Stimulated activated CD8-positive, alpha-beta memory T cell treated with anti-CD3 and anti-CD28 coated beads, Interleukin-2, amount 100 ng/mL, for 1 hour (primary cell): ENCODE data around the gene TCL1B.
"Not testable (repeated sequence)": the region's sequence is repeated elsewhere in the genome, so short reads cannot be mapped to it uniquely, and the experiment has no call there.

Experiments used
- DNase-seq, 2 donors: peaks; one replicate each; pipeline ENCODE4 v3.0.0-alpha.2; 2020; ENCODE audit warnings: low read depth in 2 of 2

Gene TCL1B

DNA sequence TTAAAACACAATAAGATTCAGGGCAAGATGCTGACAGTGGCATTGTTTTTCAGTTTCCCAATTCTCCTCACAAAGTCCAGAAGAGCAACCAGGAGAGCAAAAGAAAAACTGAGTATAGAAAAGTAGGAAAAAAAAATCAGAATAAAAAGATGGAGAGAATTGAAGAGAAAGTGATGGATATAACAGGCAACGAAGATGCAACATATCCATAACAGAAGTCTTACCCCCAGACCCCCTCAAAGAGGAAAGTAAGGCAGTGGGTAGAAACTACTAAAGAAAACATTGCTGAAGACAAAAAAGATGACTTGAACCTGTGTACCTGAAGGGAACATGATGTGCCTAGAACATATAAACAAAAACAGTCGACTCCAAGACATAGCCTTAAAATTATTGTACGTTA is 17.1 kb downstream of the TCL1B start:
- DNase-seq, result no peak

DNA sequence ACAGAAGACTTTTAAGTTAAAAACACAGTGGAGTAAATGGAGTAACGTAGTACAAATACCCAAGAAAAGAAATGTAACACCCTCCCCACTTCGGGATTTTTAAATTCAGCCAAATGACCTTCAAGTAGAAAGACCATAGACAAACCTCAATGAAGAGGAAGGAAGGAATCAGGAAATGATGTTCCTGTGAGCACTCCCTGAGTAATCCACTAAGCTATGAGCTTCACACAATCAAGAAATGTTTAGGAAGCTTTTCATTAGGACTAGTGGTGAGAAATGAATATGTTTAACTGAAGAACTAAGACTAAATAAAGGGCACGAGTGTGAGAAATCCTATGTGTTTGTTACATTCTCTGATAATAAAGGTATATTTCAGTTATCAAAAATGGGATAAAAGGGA is 17.6 kb downstream of the TCL1B start:
- no peak for DNase-seq

DNA sequence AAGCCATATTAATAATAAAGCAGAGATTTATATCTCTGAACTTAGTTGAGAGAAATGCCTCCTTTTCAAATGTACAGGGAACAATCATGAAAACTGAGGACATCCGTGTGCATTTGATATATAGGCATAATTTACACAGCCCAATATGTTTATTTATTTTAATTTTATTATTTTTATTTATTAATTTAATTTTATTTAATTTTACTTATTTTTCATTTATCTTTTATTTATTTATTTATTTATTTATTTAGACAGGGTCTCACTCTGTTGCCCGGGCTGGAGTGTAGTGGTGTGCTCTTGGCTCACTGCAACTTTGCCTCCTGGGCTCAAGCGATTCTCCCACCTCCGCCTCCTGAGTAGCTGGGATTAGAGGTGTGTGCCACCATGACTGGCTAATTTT is 19.3 kb downstream of the TCL1B start:
- no peak for DNase-seq

DNA sequence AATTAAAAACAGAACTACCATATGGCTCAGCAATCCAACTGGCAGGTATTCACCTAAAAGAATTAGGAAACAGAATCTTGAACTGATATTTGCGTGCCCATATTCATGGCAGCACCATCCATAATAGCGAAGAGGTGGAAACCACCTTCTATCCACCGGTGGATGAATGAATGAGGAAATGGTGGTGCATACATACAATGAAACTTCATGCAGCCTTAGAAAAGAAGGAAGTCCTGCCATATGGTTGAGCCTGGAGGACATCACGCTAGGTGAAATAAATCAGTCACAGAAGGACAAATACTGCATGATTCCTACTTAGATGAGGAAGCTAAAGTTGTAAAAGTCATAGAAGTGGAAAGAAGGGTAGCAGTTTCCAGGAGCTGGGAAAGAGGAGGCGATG is 21.1 kb downstream of the TCL1B start:
- DNase-seq, result no peak

DNA sequence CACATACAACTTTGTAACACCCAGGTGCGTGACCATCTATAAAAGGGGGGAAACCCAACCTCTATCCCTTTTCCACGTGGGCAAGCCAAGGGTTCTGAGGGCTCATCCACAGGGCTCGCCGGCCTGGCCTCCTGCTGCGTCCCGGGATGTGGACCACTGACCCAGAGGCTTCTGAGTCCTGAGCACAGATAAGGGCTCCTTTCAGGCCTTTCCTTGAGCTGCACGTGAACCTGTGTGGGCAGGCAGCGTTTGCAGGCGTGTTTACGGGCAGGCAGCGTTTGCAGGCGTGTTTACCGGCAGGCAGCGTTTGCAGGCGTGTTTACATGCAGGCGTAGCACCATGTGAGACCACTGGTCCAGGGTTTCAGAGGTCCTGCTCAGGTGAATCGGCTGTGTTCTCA is 23.9 kb downstream of the TCL1B start:
- no peak for DNase-seq

DNA sequence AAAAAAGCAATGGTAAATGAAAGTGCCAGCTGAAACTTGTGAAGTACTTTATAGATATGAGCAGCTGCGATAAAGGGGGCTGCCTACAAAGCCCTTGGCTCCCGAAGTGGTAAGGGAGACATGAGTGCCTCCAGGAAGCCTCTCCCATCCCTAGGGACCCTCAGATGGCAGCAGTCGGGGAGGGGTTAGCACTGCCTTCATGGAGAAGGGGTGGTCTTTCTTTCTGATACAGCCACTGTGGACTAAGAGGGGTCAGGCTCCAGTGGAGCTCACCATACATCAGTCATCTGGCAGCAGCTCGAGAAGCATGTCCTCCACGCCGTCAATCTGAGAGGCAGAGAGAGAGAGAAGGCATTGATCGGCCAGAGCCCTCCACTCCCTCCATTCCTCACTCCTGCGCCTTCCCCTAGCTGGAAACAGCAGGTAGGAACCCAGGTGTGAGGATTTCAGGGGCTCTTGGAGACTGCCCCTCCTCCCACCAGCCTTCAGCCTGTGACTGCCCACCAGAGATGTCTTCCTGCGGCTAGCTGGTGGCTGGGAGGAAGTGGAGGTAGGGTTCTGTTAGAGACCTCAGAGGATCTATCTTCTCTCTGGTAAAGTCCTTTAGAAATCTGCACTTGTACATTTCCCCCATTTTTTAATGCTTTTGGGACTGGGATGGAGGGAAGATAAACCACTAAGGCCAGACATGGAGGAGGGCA is 25.4 kb downstream of the TCL1B start:
- no peak for DNase-seq

DNA sequence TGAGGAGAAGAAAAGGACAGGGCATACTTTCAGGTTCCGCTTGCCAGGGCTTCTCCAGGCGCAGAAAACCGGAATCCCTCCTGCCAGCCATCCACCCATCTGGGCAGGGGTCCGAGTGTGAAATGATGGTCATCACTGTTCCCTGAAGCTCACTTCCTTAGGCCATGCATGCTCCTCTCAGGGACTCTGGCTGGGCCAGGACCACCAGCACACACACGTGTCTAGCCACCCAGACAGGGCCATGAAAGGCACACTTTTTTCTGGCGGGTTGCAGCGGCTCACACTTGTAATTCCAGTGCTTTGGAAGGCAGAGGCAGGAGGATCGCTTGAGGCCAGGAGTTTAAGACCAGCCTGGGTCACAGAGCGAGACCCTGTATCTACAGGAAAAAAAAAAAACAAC is 26.2 kb downstream of the TCL1B start:
- DNase-seq, result no peak

DNA sequence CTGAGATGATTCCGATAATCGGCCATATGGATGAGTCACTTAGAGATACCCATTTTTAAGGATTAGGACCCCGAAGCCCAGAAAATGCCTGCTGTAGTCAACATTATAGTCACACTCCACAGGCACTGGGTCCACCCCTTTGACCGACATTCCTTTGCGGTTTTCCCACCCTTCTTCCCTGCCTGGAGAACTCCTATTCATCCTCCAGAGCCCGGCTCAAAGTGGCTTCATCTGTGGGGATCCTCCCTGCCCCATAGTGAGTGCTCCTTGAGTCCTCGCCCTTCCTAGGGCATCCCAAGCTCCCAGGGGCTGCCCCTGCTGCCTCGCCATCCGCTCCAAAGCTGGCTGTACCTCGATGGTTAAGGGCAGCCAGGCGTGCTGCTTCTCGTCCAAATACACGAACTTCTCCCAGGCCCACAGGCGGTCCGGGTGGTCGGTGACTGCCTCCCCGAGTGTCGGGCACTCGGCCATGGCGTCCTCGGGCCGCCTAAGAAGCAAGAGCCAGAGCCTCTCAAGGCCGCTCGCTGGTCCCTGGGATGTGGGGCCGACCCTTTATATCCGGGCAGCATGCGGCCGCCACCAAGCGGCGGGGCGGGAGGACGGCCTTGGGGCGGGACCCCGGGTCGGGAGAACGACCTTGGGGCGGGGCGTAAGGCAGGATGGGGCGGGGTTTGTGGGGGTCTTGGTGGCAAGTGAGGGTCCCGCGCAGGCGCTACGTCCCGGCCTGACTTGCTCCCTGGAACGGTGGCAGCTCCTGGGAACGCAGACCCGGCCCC is 27.6 kb downstream of the TCL1B start, which contains the start of gene TCL1A:
TCL1A (minus strand) TSS at position 530 of the 776 bp plus-strand sequence; CDS start at position 471, 59 bp downstream.
- no peak for DNase-seq

DNA sequence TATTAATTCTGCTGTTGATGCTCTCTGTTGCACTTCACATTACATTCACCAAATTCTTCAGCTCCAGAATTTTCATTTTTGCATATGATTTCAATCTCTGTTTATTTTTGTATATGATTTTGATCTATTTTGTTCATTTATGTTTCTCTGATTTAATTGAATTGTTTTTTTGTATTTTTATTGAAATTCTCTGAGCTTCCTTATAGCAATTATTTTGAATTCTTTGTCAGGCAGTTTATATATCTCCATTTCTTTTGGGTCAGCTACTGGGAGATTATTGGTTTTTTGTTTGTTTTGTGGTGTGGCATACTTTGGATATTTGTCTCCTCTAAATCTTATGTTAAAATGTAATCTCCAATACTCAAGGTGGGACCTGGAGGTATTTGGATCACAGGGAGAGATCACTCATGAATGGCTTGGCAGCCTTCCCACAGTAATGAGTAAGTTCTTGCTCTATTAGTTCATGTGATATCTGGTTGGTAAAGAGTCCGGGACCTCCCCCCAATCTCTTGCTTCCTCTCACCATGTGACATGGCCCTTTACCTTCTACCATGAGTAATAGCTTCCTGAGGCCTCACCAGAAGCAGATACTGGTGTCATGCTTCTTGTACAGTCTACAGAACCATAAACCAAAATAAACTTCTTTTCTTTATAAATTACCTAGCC is 36.4 kb downstream of the TCL1B start:
- no peak for DNase-seq

DNA sequence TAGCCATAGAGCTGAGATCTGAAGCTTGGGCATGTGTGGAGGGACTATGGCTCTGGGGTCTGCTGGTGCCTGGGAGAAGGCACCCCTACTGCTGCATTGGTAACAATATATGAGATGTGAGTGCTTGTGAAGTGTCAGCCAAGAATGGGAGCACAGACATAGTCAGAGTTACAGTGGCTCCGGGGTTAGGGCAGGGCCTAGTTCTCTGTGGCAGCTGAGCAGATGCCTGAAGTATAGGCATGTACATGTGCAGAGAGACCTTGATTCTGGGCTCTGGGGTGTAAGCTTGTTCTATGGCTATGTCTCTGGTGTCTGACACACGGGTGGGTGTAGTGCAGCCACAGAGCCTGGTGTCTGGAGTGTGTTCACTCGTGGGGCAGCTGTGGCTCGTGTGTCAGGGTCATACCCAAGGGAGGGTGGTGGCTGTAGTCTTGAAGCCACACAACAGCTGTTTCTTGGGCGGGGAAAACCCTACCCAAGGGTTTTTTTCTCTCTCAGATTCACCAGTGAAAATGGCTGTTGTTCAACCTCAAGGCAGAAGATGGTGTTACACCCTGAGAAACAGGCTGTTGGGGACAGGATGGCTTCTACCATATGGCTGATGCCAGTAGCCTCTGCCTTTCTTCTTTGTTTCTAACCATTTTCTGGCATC is 39.6 kb downstream of the TCL1B start:
- DNase-seq, result no peak

DNA sequence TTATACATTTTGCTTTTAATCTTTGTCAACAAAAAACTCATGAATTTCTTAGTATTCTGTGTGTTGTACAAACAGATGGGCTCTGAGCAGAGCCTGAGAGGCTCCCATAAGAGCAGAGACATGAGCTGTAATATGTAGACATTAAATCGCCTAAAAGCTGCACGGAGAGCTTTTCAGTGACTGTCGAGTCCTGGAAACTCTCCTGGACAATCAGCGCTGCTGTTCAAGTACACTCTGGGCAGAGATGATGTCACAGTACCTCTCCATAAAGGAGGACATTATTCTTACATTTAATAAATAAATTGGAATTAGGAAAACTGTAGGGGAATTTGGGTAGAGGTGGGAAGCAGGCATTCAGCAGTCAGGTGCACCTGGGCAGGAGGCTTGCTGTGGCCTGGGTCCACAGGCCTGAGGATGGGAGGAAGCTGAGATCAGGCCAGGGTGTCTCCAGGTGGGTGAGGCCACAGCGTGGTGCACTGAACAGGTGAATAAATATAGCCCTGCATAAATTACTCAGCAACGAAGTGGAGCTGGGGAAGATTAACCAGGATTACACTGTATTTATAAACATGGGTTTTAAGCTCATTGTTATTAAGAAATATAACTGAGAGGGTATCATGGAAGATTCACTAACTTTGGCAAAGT is 41.0 kb downstream of the TCL1B start:
- no peak for DNase-seq

DNA sequence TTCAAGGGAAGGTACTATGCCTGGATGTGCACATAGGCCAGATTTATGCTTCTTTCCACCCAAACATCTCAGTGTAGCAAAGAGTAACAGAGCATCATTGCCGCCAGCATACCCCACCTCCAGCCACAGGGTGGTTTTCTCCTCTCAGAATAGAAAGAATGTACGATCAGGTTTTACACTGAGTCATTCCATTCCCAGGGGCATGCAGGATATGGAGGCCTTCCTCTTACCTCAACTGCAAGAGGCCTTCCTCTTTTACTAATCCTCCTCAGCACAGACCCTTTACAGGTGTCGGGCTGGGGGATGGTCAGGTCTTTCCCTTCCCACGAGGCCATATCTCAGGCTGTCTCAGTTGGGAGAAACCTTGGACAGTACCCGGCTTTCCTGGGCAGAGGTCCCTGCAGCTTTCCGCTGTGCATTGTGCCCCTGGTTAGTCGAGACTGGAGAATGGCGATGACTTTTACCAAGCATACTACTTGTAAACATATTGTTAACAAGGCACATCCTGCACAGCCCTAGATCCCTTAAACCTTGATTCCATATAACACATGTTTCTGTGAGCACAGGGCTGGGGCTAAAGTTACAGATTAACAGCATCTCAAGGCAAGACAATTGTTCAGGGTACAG is 43.3 kb downstream of the TCL1B start:
- not testable (repeated sequence) for DNase-seq

DNA sequence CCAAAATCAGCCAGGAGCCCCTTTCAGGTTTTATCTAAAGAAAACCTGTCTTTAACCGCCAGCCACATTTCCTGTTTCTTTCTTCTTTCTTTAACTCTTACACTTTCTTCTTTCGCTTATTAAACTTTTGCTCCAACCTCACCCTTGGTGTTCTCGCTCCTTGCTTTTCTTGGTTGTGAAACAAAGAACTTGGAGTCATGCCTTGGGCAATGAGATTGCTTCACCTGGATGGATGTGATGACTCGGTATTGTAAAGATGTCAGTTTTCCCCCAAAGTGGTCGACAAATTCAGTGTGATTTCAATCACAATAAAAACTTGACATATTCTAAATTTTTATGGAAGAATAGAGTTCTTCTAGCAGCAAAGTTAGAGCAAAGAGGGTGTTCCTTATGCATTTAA is 43.9 kb downstream of the TCL1B start:
- DNase-seq, result no peak

DNA sequence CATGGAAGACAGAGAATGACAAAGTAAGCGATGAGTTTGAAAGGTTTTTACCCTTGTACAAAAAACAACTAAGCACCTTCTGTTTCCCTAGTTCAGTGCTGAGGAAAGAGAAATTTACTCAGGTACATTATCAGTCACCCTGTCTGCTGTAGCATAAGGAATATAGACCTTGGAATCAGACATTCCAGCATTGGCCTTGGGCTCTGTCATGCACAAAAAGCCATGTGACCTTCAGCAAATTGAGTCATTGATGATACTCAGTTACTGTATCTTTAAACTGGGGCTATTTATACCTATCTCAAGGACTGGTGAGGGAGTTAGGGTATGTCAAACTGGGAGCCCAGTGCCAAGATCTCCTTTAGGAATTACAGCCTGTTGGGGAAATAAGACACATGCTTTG is 47.0 kb downstream of the TCL1B start:
- no peak for DNase-seq

DNA sequence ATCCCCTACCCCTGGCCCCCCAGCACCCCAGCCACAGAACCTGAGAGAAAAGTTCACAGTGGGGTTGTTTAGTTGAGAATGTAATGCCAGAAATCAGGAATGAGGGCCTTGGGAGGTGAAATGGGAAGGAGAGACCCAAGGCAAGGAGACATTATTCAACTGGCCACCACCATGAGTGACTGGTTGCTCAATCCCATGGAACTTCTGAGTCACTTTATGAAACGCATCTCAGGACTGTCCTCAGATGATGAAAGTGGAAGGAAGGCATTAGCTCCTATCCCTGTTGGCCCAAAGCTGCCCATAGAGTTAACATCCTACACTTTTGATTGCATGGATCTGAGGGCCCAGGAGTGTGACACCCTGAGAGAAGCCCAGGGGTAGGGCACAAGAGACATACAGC is 53.1 kb downstream of the TCL1B start:
- no peak for DNase-seq

DNA sequence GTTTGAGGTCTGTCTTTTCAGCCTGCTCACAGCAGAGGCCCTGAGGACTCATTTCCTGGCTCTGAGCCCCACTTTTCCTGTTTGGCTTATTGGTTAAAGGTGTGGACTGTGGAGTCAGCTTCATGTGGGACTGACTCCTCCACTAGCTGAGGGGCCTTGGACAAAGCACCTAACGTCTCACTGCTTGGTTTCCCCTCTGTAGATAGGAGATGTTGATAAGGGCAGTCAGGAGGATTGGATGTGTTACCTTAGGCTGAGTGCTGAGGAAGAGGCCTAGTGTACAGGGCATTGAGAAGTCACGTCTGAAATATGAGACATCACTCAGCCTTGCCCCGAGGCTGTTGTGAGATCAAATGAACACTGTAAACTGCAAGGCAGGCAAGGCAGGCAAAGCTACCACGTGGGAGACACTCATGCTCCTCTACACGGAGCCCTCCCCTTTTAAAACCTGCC is 54.8 kb downstream of the TCL1B start:
- DNase-seq, result no peak

DNA sequence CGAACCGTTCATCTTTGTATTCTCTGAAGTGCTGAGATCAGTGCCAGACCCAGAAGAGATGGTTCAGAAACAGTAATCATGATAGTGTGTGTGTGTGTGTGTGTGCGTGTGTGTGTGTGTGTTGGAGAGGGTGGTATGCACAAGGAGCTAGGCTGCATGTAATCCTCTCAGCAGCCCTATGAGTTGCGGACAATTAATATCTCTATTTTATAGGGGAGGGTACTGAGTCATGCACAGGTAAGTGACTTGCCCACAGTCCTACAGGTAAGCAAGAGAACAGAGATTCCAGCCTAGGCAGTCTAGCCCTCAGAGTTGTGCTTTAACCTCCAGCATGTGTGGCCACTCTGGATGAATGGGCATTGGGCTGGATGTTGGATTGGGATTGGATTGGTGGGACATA is 55.6 kb downstream of the TCL1B start:
- DNase-seq, result no peak
